OCI-LY3 (cell line): ENCODE data around the gene SGSH.

Experiments
- CTCF ChIP-seq: fragments of 200-600, 300-600 bp; sonication (generic); IDR thresholded peaks from 2 replicates; pipeline ENCODE4 v1.5.1; 2014; ENCODE audit warnings: antibody characterized with exemption, low read length, low read depth
- EZH2phosphoT487 ChIP-seq: fragments of 200-600 bp; shearing (Covaris generic); IDR thresholded peaks from 2 replicates; pipeline ENCODE4 v1.6.1; 2018; ENCODE audit warnings: antibody characterized with exemption, mixed run types, low read depth

GRCh38 chr17:80214878-80215210, 5.3 kb downstream of the SGSH start:
- TF ChIP-seq CTCF (no peak), EZH2phosphoT487 (no peak)
